Measurements from ENCODE around the gene AP3B2. TPM values are rescaled to one million over a fixed set of nuclear protein-coding genes. Genes with fewer than 3 reads are reported as not detected.

AP3B2 gene
- total and polyA plus RNA-seq, 2 donors (not counting 3 experiments of a cell fraction or from before 2014, with no cell fraction given) = not detected

GRCh38 chr15:82660378-82660777 lies 49.3 kb downstream of the AP3B2 start:
- Histone ChIP-seq H4K20me1 (replicated peaks; ENCODE audit: control insufficient read depth, extremely low read depth, insufficient read depth, low read length) (no peaks in the 10 kb centered on the region), H2AFZ (ENCODE audit: low read depth, low read length) (no peak overlapping the region), H3K9me1 (replicated peaks; ENCODE audit: control insufficient read depth, extremely low read depth, insufficient read depth, low read length) (no peaks in the 10 kb centered on the region), H3K4me1 (ENCODE audit: control insufficient read depth, extremely low read depth, insufficient read depth, low read length) (no peaks in the 10 kb centered on the region), H3K9me3 (replicated peaks; ENCODE audit: control insufficient read depth, insufficient read depth, low read length) (no peaks in the 10 kb centered on the region), H3K27me3 (ENCODE audit: control insufficient read depth in 2 of 2, insufficient read depth in 2 of 2, low read length in 2 of 2) (no peaks in the 10 kb centered on the region), H3K36me3 (ENCODE audit: control insufficient read depth in 2 of 2, extremely low read depth in 1 of 2, insufficient read depth in 2 of 2, low read length in 2 of 2) (no peaks in the 10 kb centered on the region), H3K27ac (ENCODE audit: insufficient read depth, low read depth, low read length) (no peak overlapping the region), H3K9ac (replicated peaks; ENCODE audit: extremely low read depth, insufficient read depth, low read length) (no peak overlapping the region), H3K79me2 (ENCODE audit: control insufficient read depth, insufficient read depth, low read length) (no peaks in the 10 kb centered on the region), H3K4me2 (ENCODE audit: insufficient read depth, low read length) (no peak overlapping the region), H3K4me3 (replicated peaks in 1 of 3; ENCODE audit: insufficient read depth in 1 of 3, low read depth in 1 of 3, low read length in 3 of 3) (no peak overlapping the region)
- no peak for DNase-seq (ENCODE audit: low read depth, low spot score)
- TF ChIP-seq EZH2 (IDR thresholded peaks at IDR 0.05; ENCODE audit: borderline replicate concordance, low read depth, low read length, severe bottlenecking) = no peak
- TF ChIP-seq POLR2A (IDR thresholded peaks at IDR 0.05; ENCODE audit: low read depth, low read length) = no peak
- TF ChIP-seq MAX (IDR thresholded peaks at IDR 0.05; ENCODE audit: insufficient read depth, insufficient read length) = no peak
- TF ChIP-seq CTCF (IDR thresholded peaks at IDR 0.05; ENCODE audit: extremely low read depth in 1 of 2, insufficient read depth in 1 of 2, low read depth in 1 of 2, low read length in 2 of 2) = no peak
- no peak for TF ChIP-seq JUN (IDR thresholded peaks at IDR 0.05; ENCODE audit: borderline replicate concordance, insufficient read depth, insufficient read length, low read depth)
- TF ChIP-seq FOS (IDR thresholded peaks at IDR 0.05; ENCODE audit: borderline replicate concordance, insufficient read depth, low read length) = no peak
- TF ChIP-seq MYC (IDR thresholded peaks at IDR 0.05; ENCODE audit: low read depth, low read length) = no peak
- no peak for TF ChIP-seq GATA2 (IDR thresholded peaks at IDR 0.05; ENCODE audit: insufficient read depth, insufficient read length, low read depth, low read length)
- no peak for TF ChIP-seq POLR2AphosphoS5 (IDR thresholded peaks at IDR 0.05; ENCODE audit: insufficient read depth, low read depth, low read length)
- intact Hi-C loops (cut with micrococcal nuclease) = no loop called here
- POLR2A ChIA-PET = no interaction called here
- dilution Hi-C loops (cut with MboI; ENCODE audit: extremely low pct_ligation_motif_present, low sequenced_read_pairs) = no loop called here
- CTCF ChIA-PET = no interaction called here
- BruUV-seq (replicated peaks) = no TSS peak
- no peak for FAIRE-seq
